Measurements from ENCODE around the gene OR51D1. TPM values are rescaled to one million over a fixed set of nuclear protein-coding genes. Genes with fewer than 3 reads are reported as not detected.

The OR51D1 gene
- total RNA-seq, 1 experiment from 2014 or later = not detected

DNA sequence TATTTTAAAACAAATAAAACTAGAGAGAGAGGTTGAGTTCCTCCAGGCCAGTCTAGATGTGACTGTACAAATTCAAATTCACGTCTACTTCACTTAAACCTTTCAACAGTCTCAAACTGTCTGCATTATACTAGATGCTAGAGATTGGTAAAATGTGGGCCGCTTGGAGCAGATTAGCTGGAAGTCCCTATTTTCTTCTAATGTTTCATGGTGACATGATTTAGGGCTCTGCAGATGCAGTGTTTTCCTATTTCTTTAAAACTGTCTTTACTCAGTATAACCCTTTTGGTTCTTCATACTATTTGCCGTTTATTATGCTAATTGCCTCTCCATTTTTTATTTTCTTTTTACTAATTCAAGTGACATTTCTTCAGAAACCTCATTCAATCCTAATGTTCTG is 26.9 kb downstream of the OR51D1 start:
- no peaks in the 10 kb centered on the region for H3K9me3 ChIP-seq (ENCODE audit: low read length)
- ChIA-PET POLR2A (ENCODE audit: unreplicated experiment) (no interaction called here), CTCF (no interaction called here)
- peaks cover 12% of the 10 kb centered on the region for H3K27me3 ChIP-seq (ENCODE audit: low read length)
- no peaks in the 10 kb centered on the region for H4K20me1 ChIP-seq (ENCODE audit: low read length)
- ATAC-seq (no peak), DNase-seq (no peak)
- no peak overlapping the region for H3K27ac ChIP-seq (ENCODE audit: low read length)
- intact Hi-C loops (cut with micrococcal nuclease) = no loop called here
- no peak for TF ChIP-seq EZH2 (IDR thresholded peaks at IDR 0.05; ENCODE audit: low read length, unreplicated experiment)
- TF ChIP-seq EZH2phosphoT487 (IDR thresholded peaks at IDR 0.05; ENCODE audit: borderline replicate concordance, low read length) = no peak
- TF ChIP-seq, protein P1, sequence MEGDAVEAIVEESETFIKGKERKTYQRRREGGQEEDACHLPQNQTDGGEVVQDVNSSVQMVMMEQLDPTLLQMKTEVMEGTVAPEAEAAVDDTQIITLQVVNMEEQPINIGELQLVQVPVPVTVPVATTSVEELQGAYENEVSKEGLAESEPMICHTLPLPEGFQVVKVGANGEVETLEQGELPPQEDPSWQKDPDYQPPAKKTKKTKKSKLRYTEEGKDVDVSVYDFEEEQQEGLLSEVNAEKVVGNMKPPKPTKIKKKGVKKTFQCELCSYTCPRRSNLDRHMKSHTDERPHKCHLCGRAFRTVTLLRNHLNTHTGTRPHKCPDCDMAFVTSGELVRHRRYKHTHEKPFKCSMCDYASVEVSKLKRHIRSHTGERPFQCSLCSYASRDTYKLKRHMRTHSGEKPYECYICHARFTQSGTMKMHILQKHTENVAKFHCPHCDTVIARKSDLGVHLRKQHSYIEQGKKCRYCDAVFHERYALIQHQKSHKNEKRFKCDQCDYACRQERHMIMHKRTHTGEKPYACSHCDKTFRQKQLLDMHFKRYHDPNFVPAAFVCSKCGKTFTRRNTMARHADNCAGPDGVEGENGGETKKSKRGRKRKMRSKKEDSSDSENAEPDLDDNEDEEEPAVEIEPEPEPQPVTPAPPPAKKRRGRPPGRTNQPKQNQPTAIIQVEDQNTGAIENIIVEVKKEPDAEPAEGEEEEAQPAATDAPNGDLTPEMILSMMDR (conservative IDR thresholded peaks at IDR 0.05; ENCODE audit: low read depth, low read length) = no peak
- H3F3A ChIP-seq (ENCODE audit: low read length, unreplicated experiment) = no peaks in the 10 kb centered on the region
- no peak overlapping the region for H3K4me3 ChIP-seq (ENCODE audit: low read length)
- no peak overlapping the region for H3K9ac ChIP-seq (ENCODE audit: low read length)
- no peaks in the 10 kb centered on the region for H3K36me3 ChIP-seq (ENCODE audit: low read depth, low read length)
- BruUV-seq (replicated peaks) = no TSS peak
- H3K79me2 ChIP-seq (ENCODE audit: low read length) = no peaks in the 10 kb centered on the region
- no peak overlapping the region for H3K4me2 ChIP-seq (ENCODE audit: low read length)
- no peak overlapping the region for H2AFZ ChIP-seq (ENCODE audit: low read length)
- H3K4me1 ChIP-seq (ENCODE audit: insufficient read depth, low read length) = no peaks in the 10 kb centered on the region
- no peaks in the 10 kb centered on the region for H3K9me2 ChIP-seq (replicated peaks; ENCODE audit: low read length)

DNA sequence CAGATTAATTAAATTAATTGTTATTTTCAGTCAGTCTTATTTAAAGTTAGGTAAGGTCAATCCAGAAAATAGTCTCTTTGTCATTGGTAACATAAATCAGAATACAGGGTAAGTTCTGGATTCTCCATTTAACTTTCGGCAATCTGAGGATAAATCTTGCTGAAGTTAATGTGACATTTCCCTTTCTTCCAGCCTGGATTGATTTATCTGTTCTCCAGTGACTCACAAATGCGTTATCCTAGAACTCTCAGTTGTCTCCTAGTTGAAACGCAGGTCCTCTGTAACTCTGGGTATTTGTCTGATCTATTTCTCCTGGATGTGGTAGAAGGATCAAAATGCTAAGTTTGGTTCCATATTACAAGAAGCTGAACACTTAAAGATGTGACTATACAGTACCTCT is 27.5 kb downstream of the OR51D1 start:
- H3F3A ChIP-seq (ENCODE audit: low read length, unreplicated experiment) = no peaks in the 10 kb centered on the region
- no peak overlapping the region for H3K9ac ChIP-seq (ENCODE audit: low read length)
- peaks cover 12% of the 10 kb centered on the region for H3K27me3 ChIP-seq (ENCODE audit: low read length)
- H3K4me2 ChIP-seq (ENCODE audit: low read length) = no peak overlapping the region
- no peak for TF ChIP-seq EZH2phosphoT487 (IDR thresholded peaks at IDR 0.05; ENCODE audit: borderline replicate concordance, low read length)
- TF ChIP-seq EZH2 (IDR thresholded peaks at IDR 0.05; ENCODE audit: low read length, unreplicated experiment) = no peak
- intact Hi-C loops (cut with micrococcal nuclease) = no loop called here
- H3K36me3 ChIP-seq (ENCODE audit: low read depth, low read length) = no peaks in the 10 kb centered on the region
- POLR2A ChIA-PET (ENCODE audit: unreplicated experiment) = no interaction called here
- no peaks in the 10 kb centered on the region for H4K20me1 ChIP-seq (ENCODE audit: low read length)
- H3K9me2 ChIP-seq (replicated peaks; ENCODE audit: low read length) = no peaks in the 10 kb centered on the region
- no peak overlapping the region for H3K4me3 ChIP-seq (ENCODE audit: low read length)
- DNase-seq (no peak), ATAC-seq (no peak)
- no peak overlapping the region for H3K27ac ChIP-seq (ENCODE audit: low read length)
- no TSS peak for BruUV-seq (replicated peaks)
- no peaks in the 10 kb centered on the region for H3K79me2 ChIP-seq (ENCODE audit: low read length)
- no peak overlapping the region for H2AFZ ChIP-seq (ENCODE audit: low read length)
- H3K4me1 ChIP-seq (ENCODE audit: insufficient read depth, low read length) = no peaks in the 10 kb centered on the region
- no peaks in the 10 kb centered on the region for H3K9me3 ChIP-seq (ENCODE audit: low read length)
- CTCF ChIA-PET = no interaction called here

DNA sequence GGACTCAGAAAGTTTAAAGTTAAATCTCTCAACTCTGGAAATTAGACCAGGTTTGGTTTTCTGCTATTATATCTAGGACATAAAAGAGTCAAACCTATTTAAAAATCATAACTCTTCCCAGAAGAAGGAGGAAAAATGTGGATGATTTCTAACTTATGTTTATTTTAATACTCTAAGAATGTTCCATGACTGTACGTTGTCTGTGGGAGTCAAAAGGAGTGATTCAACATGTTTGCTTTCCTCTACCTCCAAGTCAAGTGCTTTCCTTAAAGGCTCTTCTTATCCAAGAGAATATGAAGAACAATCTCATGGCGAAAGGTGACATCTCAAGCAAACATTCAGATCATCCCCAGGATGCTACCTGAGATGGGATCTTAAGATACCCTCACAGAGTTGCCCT is 28.1 kb downstream of the OR51D1 start:
- no peak overlapping the region for H3K4me2 ChIP-seq (ENCODE audit: low read length)
- H2AFZ ChIP-seq (ENCODE audit: low read length) = no peak overlapping the region
- H3K79me2 ChIP-seq (ENCODE audit: low read length) = no peaks in the 10 kb centered on the region
- no peaks in the 10 kb centered on the region for H4K20me1 ChIP-seq (ENCODE audit: low read length)
- no peak overlapping the region for H3K9ac ChIP-seq (ENCODE audit: low read length)
- intact Hi-C loops (cut with micrococcal nuclease) = no loop called here
- no peaks in the 10 kb centered on the region for H3K4me1 ChIP-seq (ENCODE audit: insufficient read depth, low read length)
- H3K4me3 ChIP-seq (ENCODE audit: low read length) = no peak overlapping the region
- no peaks in the 10 kb centered on the region for H3K36me3 ChIP-seq (ENCODE audit: low read depth, low read length)
- no peak overlapping the region for H3K27ac ChIP-seq (ENCODE audit: low read length)
- no peaks in the 10 kb centered on the region for H3K9me3 ChIP-seq (ENCODE audit: low read length)
- no peaks in the 10 kb centered on the region for H3F3A ChIP-seq (ENCODE audit: low read length, unreplicated experiment)
- H3K9me2 ChIP-seq (replicated peaks; ENCODE audit: low read length) = no peaks in the 10 kb centered on the region
- no peak for ATAC-seq
- TF ChIP-seq EZH2phosphoT487 (IDR thresholded peaks at IDR 0.05; ENCODE audit: borderline replicate concordance, low read length) (no peak), EZH2 (IDR thresholded peaks at IDR 0.05; ENCODE audit: low read length, unreplicated experiment) (no peak)
- TF ChIP-seq, protein P1 (conservative IDR thresholded peaks at IDR 0.05; ENCODE audit: low read depth, low read length) = no peak
- peaks cover 10% of the 10 kb centered on the region for H3K27me3 ChIP-seq (ENCODE audit: low read length)
- ChIA-PET POLR2A (ENCODE audit: unreplicated experiment) (no interaction called here), CTCF (no interaction called here)
- no TSS peak for BruUV-seq (replicated peaks)
- no peak for DNase-seq

Data from PC-3 (cell line).